ENCODE data around the gene MRPL48. TPM values are rescaled to one million over a fixed set of nuclear protein-coding genes. Genes with fewer than 3 reads are reported as not detected.
A peak's percentile ranks its signal among the peaks of the same experiment; 100 is the strongest.
"Not testable (repeated sequence)": the region's sequence is repeated elsewhere in the genome, so short reads cannot be mapped to it uniquely, and the experiment has no call there.

Gene MRPL48
- total and polyA plus RNA-seq, 12 donors, result 13.6 to 75.3 (median 32.0) TPM

DNA sequence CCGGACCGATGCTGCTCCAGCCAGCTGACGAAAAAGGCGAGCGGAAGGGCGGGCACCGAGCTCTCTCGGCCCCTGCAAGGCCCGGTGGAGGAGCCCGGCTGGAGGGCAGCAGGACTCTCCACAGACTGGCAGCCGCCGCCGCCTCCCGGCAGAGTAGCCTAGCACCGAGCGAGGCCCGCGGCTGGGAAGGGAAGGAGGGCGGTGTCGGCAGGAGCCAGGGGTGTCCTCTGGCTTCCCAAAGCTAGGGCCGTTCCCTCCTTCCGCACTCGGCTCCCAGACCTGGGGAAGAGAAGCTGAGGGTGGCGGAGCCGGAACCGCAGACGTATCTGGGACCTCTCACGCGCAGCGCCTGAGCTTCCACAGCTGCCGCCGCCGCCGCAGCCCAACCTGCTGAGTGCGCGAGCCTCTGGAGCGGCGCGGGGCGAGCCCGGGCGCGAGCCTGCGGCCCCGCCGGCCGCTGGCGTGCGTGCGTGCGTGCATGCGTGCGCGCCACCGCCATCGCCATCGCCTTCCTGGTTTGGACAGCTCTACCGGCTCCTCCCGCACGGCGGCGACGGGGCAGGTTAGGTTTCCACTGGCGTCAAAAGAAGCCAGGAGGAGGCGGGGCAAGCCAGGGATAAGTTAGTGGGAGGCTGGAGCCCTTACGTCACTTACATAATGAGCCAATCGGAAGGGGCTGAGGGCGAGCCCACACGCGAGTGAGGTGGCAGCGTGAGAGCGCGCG is 26.8 kb upstream of the MRPL48 start, which contains the start of gene RAB6A:
Gene RAB6A, minus strand, starts transcription at position 396 of the 724 bp plus-strand sequence. CDS start 439 bp downstream, outside the sequence.
- no peaks in the 10 kb centered on the region for H3K9me3 ChIP-seq (replicated peaks in 1 of 3)
- intact Hi-C loops (cut with DNase I), result no loop called here
- H3K4me3 ChIP-seq, result peak within 1 kb of the TSS; percentile 62 to 96 (median 82)
- H3K27me3 ChIP-seq, result no peaks in the 10 kb centered on the region
- H3K4me1 ChIP-seq (replicated peaks in 1 of 2), result peaks cover 18 to 21% of the 10 kb centered on the region in 2 donors
- H3K36me3 ChIP-seq (replicated peaks in 1 of 2), result no peaks in the 10 kb centered on the region
- 0% methylated on average over 8 to 74 of the region's 74 CpGs for WGBS, 4 donors
- peak; percentile 99 to 100 (median 100) for DNase-seq
- TF ChIP-seq POLR2A (IDR thresholded peaks at IDR 0.05), result peak; percentile 97 to 98
- TF ChIP-seq, protein P1, sequence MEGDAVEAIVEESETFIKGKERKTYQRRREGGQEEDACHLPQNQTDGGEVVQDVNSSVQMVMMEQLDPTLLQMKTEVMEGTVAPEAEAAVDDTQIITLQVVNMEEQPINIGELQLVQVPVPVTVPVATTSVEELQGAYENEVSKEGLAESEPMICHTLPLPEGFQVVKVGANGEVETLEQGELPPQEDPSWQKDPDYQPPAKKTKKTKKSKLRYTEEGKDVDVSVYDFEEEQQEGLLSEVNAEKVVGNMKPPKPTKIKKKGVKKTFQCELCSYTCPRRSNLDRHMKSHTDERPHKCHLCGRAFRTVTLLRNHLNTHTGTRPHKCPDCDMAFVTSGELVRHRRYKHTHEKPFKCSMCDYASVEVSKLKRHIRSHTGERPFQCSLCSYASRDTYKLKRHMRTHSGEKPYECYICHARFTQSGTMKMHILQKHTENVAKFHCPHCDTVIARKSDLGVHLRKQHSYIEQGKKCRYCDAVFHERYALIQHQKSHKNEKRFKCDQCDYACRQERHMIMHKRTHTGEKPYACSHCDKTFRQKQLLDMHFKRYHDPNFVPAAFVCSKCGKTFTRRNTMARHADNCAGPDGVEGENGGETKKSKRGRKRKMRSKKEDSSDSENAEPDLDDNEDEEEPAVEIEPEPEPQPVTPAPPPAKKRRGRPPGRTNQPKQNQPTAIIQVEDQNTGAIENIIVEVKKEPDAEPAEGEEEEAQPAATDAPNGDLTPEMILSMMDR (IDR thresholded peaks at IDR 0.05), result peak in 5 of 6 experiments; percentile 33 to 80 (median 45)
- H3K27ac ChIP-seq, result peak within 1 kb of the TSS; percentile 96 to 98 (median 97)

DNA sequence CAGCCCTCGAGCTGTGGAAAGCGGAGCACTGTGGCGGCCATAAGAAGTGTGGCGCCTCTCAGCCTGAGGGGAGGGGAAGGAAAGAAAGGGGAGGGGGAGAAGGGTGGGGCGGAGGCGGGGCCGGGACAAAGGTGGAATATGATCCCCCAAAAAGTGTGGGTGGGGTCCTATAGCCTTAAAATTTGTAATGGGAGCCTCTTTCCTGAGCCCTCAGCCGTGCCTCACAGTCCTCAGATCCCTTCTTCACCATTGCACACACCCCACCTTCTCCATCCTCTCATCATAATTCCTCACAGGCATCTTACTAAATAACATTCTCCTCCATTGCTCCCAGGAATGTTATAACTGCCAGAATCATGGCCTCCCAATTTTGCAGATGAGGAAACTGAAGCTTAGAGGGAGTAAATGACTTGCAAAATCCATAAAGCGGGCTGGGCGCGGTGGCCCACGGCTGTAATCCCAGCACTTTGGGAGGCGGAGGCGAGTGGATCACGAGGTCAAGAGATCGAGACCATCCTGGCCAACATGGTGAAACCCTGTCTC is 26.2 kb upstream of the MRPL48 start:
- intact Hi-C loops (cut with DNase I), result no loop called here
- H3K9me3 ChIP-seq (replicated peaks in 1 of 3), result no peaks in the 10 kb centered on the region
- peak overlapping the region in 1 of 4 donors; percentile 38 for H3K4me3 ChIP-seq
- no peaks in the 10 kb centered on the region for H3K27me3 ChIP-seq
- H3K4me1 ChIP-seq (replicated peaks in 1 of 2), result peaks cover 18 to 21% of the 10 kb centered on the region in 2 donors
- no peak for TF ChIP-seq POLR2A (IDR thresholded peaks at IDR 0.05)
- TF ChIP-seq, protein P1 (IDR thresholded peaks at IDR 0.05), result no peak
- H3K27ac ChIP-seq, result peak overlapping the region in 3 of 5 donors; percentile 75 to 98 (median 98)
- peak in 3 of 7 donors; percentile 25 to 66 (median 43) for DNase-seq
- no peaks in the 10 kb centered on the region for H3K36me3 ChIP-seq (replicated peaks in 1 of 2)
- 44 to 63% (median 45%) methylated on average over 12 to 16 of the region's 16 CpGs for WGBS, 4 donors

DNA sequence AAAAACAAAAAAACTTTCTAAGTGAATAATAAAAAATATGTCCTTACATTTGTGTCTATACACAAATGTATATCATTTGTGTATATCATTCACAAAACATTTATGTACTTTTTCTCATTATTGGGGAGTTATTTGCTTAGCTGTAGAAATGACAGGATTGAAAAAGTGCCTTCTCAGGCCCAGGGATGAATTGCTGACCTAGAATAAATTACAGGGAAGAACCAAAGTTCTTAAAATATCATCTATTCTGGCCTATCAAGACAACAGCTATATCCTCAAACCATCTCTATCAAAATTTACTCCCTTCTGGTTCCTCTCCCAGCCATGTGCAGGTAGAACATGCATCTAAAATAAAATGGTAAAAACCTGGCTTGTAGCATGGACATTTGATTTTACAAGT is 24.9 kb upstream of the MRPL48 start:
- Histone ChIP-seq H3K27me3 (no peaks in the 10 kb centered on the region), H3K27ac (no peak overlapping the region), H3K36me3 (replicated peaks in 1 of 2) (no peaks in the 10 kb centered on the region), H3K4me3 (no peak overlapping the region), H3K4me1 (replicated peaks in 1 of 2) (peaks cover 16 to 18% of the 10 kb centered on the region in 2 donors), H3K9me3 (replicated peaks in 1 of 3) (no peaks in the 10 kb centered on the region)
- DNase-seq, result no peak
- intact Hi-C loops (cut with DNase I), result no loop called here
- no peak for TF ChIP-seq POLR2A (IDR thresholded peaks at IDR 0.05)
- TF ChIP-seq, protein P1 (IDR thresholded peaks at IDR 0.05), result no peak

DNA sequence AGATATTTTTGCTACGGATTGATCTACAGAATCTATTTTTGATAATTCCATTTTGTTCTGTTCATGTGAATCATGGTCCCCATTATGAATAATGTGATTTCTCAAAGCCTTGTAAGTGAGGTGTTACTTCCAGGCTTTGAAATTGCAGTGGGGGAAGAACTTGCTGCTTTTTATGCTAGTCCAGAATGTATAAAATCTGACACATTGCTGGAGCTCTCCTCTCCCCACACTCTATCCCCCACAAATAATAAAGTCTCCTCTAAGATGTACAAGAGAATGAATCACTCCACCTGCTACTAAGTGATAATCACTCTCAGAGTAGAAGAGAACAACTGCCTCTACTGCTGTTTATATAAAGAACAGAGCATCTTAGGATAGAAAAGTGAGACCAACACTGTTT is 20.9 kb upstream of the MRPL48 start:
- H3K4me3 ChIP-seq, result no peak overlapping the region
- no peak overlapping the region for H3K27ac ChIP-seq
- DNase-seq, result no peak
- TF ChIP-seq POLR2A (IDR thresholded peaks at IDR 0.05), result no peak
- TF ChIP-seq, protein P1 (IDR thresholded peaks at IDR 0.05), result no peak
- H3K27me3 ChIP-seq, result no peaks in the 10 kb centered on the region
- H3K4me1 ChIP-seq (replicated peaks in 1 of 2), result no peaks in the 10 kb centered on the region
- 50 to 83% (median 66%) methylated on average over 1 of the region's 1 CpG for WGBS, 4 donors
- no peaks in the 10 kb centered on the region for H3K36me3 ChIP-seq (replicated peaks in 1 of 2)
- intact Hi-C loops (cut with DNase I), result no loop called here
- no peaks in the 10 kb centered on the region for H3K9me3 ChIP-seq (replicated peaks in 1 of 3)

DNA sequence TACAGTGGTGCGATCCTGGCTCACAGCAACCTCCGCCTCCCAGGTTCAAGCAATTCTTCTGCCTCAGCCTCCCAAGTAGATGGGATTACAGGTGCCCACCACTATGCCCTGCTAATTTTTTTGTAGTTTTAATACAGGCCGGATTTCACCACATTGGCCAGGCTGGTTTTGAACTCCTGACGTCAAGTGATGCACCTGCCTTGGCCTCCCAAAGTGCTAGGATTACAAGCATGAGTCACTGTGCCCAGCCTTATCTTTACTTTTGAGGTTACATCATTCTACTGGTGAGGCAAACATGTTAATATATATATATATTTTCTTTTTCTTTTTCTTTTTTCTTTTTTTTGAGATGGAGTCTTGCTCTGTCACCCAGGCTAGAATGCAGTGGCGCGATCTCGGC is 16.9 kb upstream of the MRPL48 start:
- H3K9me3 ChIP-seq (replicated peaks in 1 of 3); H3K4me3 ChIP-seq; intact Hi-C loops (cut with DNase I); H3K27me3 ChIP-seq; H3K36me3 ChIP-seq (replicated peaks in 1 of 2); H3K4me1 ChIP-seq (replicated peaks in 1 of 2); DNase-seq; H3K27ac ChIP-seq: not testable (repeated sequence)
- 89 to 93% (median 90%) methylated on average over 7 of the region's 7 CpGs for WGBS, 4 donors
